ENCODE results near the gene CBLC.
"Not testable (repeated sequence)": the region's sequence is repeated elsewhere in the genome, so short reads cannot be mapped to it uniquely, and the experiment has no call there.

GRCh38 chr19:44832875-44833274 lies 55.2 kb downstream of the CBLC start:
- not testable (repeated sequence) for TF ChIP-seq CTCF (conservative IDR thresholded peaks at IDR 0.05; ENCODE audit: low read depth, low read length); EZH2 (IDR thresholded peaks at IDR 0.05; ENCODE audit: low read length, unreplicated experiment); EZH2phosphoT487 (IDR thresholded peaks at IDR 0.05; ENCODE audit: borderline replicate concordance, low read length)
